OCI-LY7 (cell line): ENCODE measurements around the gene FTO. TPM values are rescaled to one million over a fixed set of nuclear protein-coding genes. Genes with fewer than 3 reads are reported as not detected.

Source experiments
- BruUV-seq: library from RNA; stranded (reverse); fragments of 400-500 nt; replicated peaks from 2 replicates; lab custom pipeline; 2021; lab: Mats Ljungman, UMichigan
- CTCF ChIA-PET: fragments of 300-600 bp; sonication (Branson Sonifier 250); formaldehyde crosslinking; loops from one replicate; lab custom pipeline; 2022; ENCODE audit warnings: antibody characterized with exemption; ENCODE audit not compliant: unreplicated experiment; lab: Charles Lee
- POLR2A ChIA-PET: fragments of 300-600 bp; sonication (Branson Sonifier 250); formaldehyde crosslinking; loops from one replicate; lab custom pipeline; 2022; ENCODE audit warnings: antibody characterized with exemption; lab: Charles Lee
- DNase-seq: peaks from one replicate; pipeline ENCODE4 v3.0.0-alpha.2; 2015; ENCODE audit warnings: low spot score
- H2AFZ ChIP-seq: fragments of 200-600 bp; sonication (generic), shearing (Covaris generic); 2 replicates; pipeline ENCODE4 v1.6.1; 2014; ENCODE audit warnings: mild to moderate bottlenecking, antibody characterized with exemption, low read length, moderate library complexity
- H3K27ac ChIP-seq: fragments of 200-600 bp; sonication (generic); 2 replicates; pipeline ENCODE4 v1.5.1; 2014; ENCODE audit warnings: mixed run types, low read depth, mild to moderate bottlenecking, moderate library complexity, low read length, inconsistent platforms; ENCODE audit not compliant: poor library complexity, severe bottlenecking
- H3K36me3 ChIP-seq: fragments of 200-600 bp; sonication (generic); 2 replicates; pipeline ENCODE4 v1.6.1; 2014; ENCODE audit warnings: mild to moderate bottlenecking, antibody characterized with exemption, low read length, moderate library complexity, mixed read lengths; ENCODE audit not compliant: insufficient read depth
- H3K4me1 ChIP-seq: fragments of 200-600 bp; sonication (generic); 2 replicates; pipeline ENCODE4 v1.5.1; 2014; ENCODE audit warnings: mild to moderate bottlenecking, low read length; ENCODE audit not compliant: insufficient read depth, poor library complexity, severe bottlenecking
- H3K4me2 ChIP-seq: fragments of 200-600 bp; sonication (generic); 2 replicates; pipeline ENCODE4 v1.6.1; 2014; ENCODE audit warnings: mild to moderate bottlenecking, low read length
- H3K4me3 ChIP-seq: fragments of 200-600 bp; sonication (generic); 2 replicates; pipeline ENCODE4 v1.5.1; 2014; ENCODE audit warnings: mild to moderate bottlenecking, low read depth, low read length; ENCODE audit not compliant: poor library complexity, severe bottlenecking
- H3K79me2 ChIP-seq: fragments of 200-600 bp; sonication (generic); 2 replicates; pipeline ENCODE4 v1.6.1; 2016; ENCODE audit warnings: low read depth, mild to moderate bottlenecking, low read length, moderate library complexity, mixed read lengths; ENCODE audit not compliant: insufficient read depth
- H3K9me2 ChIP-seq: fragments of 200-600 bp; sonication (generic); 2 replicates; pipeline ENCODE4 v1.6.1; 2016; ENCODE audit warnings: mild to moderate bottlenecking, low read length, mixed read lengths; ENCODE audit not compliant: insufficient read depth
- H3K9me3 ChIP-seq: fragments of 200-600 bp; sonication (generic); 2 replicates; pipeline ENCODE4 v1.6.1; 2014; ENCODE audit warnings: mild to moderate bottlenecking, mixed run types, low read length, mixed read lengths
- H4K20me1 ChIP-seq: fragments of 200-600 bp; sonication (generic); 2 replicates; pipeline ENCODE4 v1.6.1; 2014; ENCODE audit warnings: mild to moderate bottlenecking, antibody characterized with exemption, low read length, moderate library complexity, mixed read lengths; ENCODE audit not compliant: insufficient read depth
- EZH2phosphoT487 ChIP-seq: fragments of 200-600 bp; sonication (generic); IDR thresholded peaks from 2 replicates; pipeline ENCODE4 v1.6.1; 2018; ENCODE audit warnings: low read depth, borderline replicate concordance, mild to moderate bottlenecking, mixed run types, antibody characterized with exemption, low read length, moderate library complexity, mixed read lengths
- intact Hi-C: fragments of 100-400 bp; cut with micrococcal nuclease; formaldehyde crosslinking; loops from one replicate; pipeline ENCODE4 v1.10.0; 2022; ENCODE audit not compliant: unreplicated experiment
- small RNA-seq: library from RNA; depleted of rRNA; stranded (forward); fragments of <200 nt; gene quantifications from one replicate; pipeline ENCODE3, GENCODE V24; 2014
- total RNA-seq, 2 experiments: library from RNA; depleted of rRNA in 1 of 2; stranded (reverse); fragments of >200 nt in 1 of 2; shearing (Covaris generic) in 1 of 2; gene quantifications; 2 replicates each; pipeline ENCODE4 v1.2.3, GENCODE V29; 2014 to 2022
- TF ChIP-seq, protein P1 (sequence below): fragments of 200-600 bp; sonication (generic); conservative IDR thresholded peaks from 2 replicates; pipeline ENCODE4 v1.5.1; 2014; ENCODE audit warnings: mild to moderate bottlenecking, antibody characterized with exemption, low read length, moderate library complexity, mixed read lengths

The FTO gene
- total RNA-seq, 2 experiments from 2014 or later: 57.1 to 68.0 TPM

DNA sequence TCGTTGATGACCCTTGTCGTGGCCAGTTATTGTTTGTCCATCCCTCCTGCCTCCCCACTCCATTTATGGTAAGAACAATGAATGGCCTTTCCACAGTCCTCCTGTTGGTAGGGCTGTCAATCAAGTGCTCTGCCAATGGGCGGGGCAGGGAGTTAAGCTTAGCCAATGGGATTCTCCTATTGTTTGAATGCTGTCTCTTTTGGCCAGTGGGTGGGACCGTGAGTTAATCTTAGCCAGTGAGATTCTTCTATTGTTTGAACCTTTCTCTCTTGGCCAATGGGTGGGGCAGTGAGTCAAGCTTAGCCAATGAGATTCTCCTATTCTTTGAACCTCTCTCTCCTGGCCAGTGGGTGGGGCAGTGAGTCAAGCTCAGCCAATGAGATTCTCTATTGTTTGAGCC is 497.2 kb downstream of the FTO start:
- Histone ChIP-seq H3K27ac (no peak overlapping the region), H4K20me1 (no peaks in the 10 kb centered on the region), H3K36me3 (no peaks in the 10 kb centered on the region), H3K9me2 (no peaks in the 10 kb centered on the region), H3K9me3 (no peaks in the 10 kb centered on the region), H3K4me2 (no peak overlapping the region), H2AFZ (no peak overlapping the region), H3K4me3 (no peak overlapping the region), H3K4me1 (no peaks in the 10 kb centered on the region), H3K79me2 (no peaks in the 10 kb centered on the region)
- CTCF ChIA-PET: no interaction called here
- intact Hi-C loops: no loop called here
- no TSS peak for BruUV-seq
- peak; percentile 0 for DNase-seq
- TF ChIP-seq EZH2phosphoT487: no peak
- TF ChIP-seq, protein P1, sequence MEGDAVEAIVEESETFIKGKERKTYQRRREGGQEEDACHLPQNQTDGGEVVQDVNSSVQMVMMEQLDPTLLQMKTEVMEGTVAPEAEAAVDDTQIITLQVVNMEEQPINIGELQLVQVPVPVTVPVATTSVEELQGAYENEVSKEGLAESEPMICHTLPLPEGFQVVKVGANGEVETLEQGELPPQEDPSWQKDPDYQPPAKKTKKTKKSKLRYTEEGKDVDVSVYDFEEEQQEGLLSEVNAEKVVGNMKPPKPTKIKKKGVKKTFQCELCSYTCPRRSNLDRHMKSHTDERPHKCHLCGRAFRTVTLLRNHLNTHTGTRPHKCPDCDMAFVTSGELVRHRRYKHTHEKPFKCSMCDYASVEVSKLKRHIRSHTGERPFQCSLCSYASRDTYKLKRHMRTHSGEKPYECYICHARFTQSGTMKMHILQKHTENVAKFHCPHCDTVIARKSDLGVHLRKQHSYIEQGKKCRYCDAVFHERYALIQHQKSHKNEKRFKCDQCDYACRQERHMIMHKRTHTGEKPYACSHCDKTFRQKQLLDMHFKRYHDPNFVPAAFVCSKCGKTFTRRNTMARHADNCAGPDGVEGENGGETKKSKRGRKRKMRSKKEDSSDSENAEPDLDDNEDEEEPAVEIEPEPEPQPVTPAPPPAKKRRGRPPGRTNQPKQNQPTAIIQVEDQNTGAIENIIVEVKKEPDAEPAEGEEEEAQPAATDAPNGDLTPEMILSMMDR: no peak
- POLR2A ChIA-PET: interaction anchor here (0.7 to 1.4 kb wide), 2 partner anchors 8 to 177 kb away, joined by 3 read pairs; no protein-coding TSS in a partner anchor

Small RNAs within 50 kb of the gene (small RNA-seq; reads per million reads assigned to genes)
- not detected for gene AC007347.2

Other genes starting within 250 kb of the FTO start
- 12.4 and 12.7 TPM in 2 replicates for gene AKTIP, start 200.9 kb upstream of the FTO start, total RNA-seq (2014; rRNA removed; shearing (Covaris generic))
- 17.9 and 18.7 TPM in 2 replicates for gene AKTIP, start 200.9 kb upstream of the FTO start, total RNA-seq (2022)
- gene RPGRIP1L, start 297 bp upstream of the FTO start, total RNA-seq (2014; rRNA removed; shearing (Covaris generic)): 9.4 and 15.4 TPM in 2 replicates
- gene RPGRIP1L, start 297 bp upstream of the FTO start, total RNA-seq (2022): 12.7 and 14.2 TPM in 2 replicates